ENCODE results near the gene MIP. TPM values are rescaled to one million over a fixed set of nuclear protein-coding genes. Genes with fewer than 3 reads are reported as not detected.

Gene MIP
- polyA plus RNA-seq, 3 donors = not detected

DNA sequence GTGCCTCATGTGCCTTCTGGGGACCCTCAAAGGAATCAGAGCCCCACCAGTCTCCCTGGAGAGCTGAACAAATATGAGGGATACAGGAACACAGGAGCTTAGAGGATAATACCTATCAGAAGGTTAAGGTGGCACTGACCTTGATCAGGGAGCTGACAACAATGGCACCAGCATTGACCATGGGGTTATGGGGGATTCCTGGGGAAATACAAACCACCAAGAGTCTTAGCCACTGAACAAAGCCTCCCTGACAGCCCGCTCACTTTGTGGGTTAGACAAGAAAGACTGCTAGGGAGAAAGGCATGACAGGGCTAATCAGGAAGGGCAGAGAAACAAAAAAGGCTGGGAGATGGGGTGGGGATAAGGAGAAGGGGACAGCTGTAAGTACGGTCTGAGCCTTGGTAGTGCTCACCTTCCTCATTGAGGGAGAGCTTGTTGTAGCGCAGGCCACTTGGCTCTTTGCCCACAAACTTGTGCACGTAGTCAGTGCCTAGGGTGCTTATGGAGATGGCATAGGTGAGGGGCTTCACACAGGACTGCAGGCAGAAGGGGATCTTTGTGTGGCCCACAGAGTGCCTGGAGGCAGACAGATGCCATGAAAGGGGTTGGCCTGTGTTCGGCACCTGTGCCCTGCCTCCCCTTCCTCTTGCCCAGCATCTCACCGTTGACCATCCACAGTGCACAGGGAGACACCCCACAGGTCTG, 23.2 kb upstream of the MIP start:
- H2AFZ ChIP-seq (ENCODE audit: insufficient read depth, low read depth, low read length, poor library complexity, severe bottlenecking) = no peak overlapping the region
- no peaks in the 10 kb centered on the region for H3K36me3 ChIP-seq (replicated peaks in 1 of 2; ENCODE audit: control insufficient read depth in 1 of 2, insufficient read depth in 2 of 2, low read length in 2 of 2)
- H3K9ac ChIP-seq (ENCODE audit: insufficient read depth, low read length, poor library complexity, severe bottlenecking) = no peak overlapping the region
- 90% methylated on average over 3 of the region's 6 CpGs for WGBS (ENCODE audit: insufficient coverage)
- peak overlapping the region in 1 of 7 donors; percentile 58 for H3K27ac Mint-ChIP-seq
- TF ChIP-seq, protein P1, sequence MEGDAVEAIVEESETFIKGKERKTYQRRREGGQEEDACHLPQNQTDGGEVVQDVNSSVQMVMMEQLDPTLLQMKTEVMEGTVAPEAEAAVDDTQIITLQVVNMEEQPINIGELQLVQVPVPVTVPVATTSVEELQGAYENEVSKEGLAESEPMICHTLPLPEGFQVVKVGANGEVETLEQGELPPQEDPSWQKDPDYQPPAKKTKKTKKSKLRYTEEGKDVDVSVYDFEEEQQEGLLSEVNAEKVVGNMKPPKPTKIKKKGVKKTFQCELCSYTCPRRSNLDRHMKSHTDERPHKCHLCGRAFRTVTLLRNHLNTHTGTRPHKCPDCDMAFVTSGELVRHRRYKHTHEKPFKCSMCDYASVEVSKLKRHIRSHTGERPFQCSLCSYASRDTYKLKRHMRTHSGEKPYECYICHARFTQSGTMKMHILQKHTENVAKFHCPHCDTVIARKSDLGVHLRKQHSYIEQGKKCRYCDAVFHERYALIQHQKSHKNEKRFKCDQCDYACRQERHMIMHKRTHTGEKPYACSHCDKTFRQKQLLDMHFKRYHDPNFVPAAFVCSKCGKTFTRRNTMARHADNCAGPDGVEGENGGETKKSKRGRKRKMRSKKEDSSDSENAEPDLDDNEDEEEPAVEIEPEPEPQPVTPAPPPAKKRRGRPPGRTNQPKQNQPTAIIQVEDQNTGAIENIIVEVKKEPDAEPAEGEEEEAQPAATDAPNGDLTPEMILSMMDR (IDR thresholded peaks at IDR 0.05) = no peak
- H3K4me1 Mint-ChIP-seq = peaks cover 7% of the 10 kb centered on the region
- H3K27me3 Mint-ChIP-seq (ENCODE audit: low read depth in 3 of 3) = peaks cover 0 to 1% (median 1%) of the 10 kb centered on the region in 3 donors
- no peaks in the 10 kb centered on the region for H4K20me1 ChIP-seq (ENCODE audit: insufficient read depth, low read length)
- no peaks in the 10 kb centered on the region for H3K9me3 ChIP-seq (replicated peaks in 1 of 2; ENCODE audit: control insufficient read depth in 1 of 2, insufficient read depth in 1 of 2, low read length in 2 of 2)
- H3K4me2 ChIP-seq (replicated peaks; ENCODE audit: extremely low read depth, low read length, poor library complexity, severe bottlenecking) = no peak overlapping the region
- DNase-seq = no peak
- H3K4me3 Mint-ChIP-seq = no peak overlapping the region
- H3K27ac ChIP-seq (ENCODE audit: low read depth in 1 of 2, low read length in 2 of 2) = no peak overlapping the region
- H3K4me1 ChIP-seq (ENCODE audit: control insufficient read depth in 1 of 2, insufficient read depth in 2 of 2, low read length in 2 of 2) = no peaks in the 10 kb centered on the region
- no peaks in the 10 kb centered on the region for H3K79me2 ChIP-seq (ENCODE audit: insufficient read depth, low read length)
- no peak overlapping the region for H3K4me3 ChIP-seq (replicated peaks in 1 of 3; ENCODE audit: low read depth in 2 of 3, low read length in 3 of 3)
- intact Hi-C loops (cut with micrococcal nuclease) = no loop called here
- H3K9me3 Mint-ChIP-seq = peaks cover 0 to 2% (median 0%) of the 10 kb centered on the region in 7 donors
- H3K27me3 ChIP-seq (ENCODE audit: control insufficient read depth in 2 of 2, insufficient read depth in 2 of 2, low read length in 2 of 2) = no peaks in the 10 kb centered on the region
- H3K36me3 Mint-ChIP-seq = peaks cover 4 to 17% of the 10 kb centered on the region in 2 donors

DNA sequence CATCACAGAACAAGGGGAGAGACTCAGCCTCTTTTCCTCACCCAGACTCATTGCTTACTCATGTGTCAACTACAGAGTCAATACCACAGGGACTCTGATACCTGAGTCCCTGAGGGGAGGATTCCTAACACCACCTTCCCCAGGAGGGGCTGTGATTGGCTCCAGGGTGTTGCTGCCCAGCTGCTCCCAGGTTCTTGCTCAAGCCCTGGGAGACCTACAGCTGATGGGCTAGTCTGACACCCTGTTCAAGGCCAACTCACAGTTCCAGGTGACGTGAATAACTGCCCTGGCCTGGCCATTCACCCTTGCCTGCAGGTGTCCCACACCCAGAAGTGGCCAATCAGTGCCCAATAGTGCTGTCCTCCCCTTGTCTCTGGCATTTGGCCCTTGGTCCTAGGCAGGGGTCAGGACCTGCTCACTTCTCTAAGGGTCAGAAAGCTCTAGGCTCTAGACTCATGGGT, 22.5 kb upstream of the MIP start:
- no peaks in the 10 kb centered on the region for H3K4me1 ChIP-seq (ENCODE audit: control insufficient read depth in 1 of 2, insufficient read depth in 2 of 2, low read length in 2 of 2)
- Mint-ChIP-seq H3K27me3 (ENCODE audit: low read depth in 3 of 3) (peaks cover 0 to 1% (median 1%) of the 10 kb centered on the region in 3 donors), H3K36me3 (peaks cover 4 to 18% of the 10 kb centered on the region in 2 donors), H3K9me3 (peaks cover 0 to 2% (median 0%) of the 10 kb centered on the region in 7 donors), H3K4me1 (peaks cover 7% of the 10 kb centered on the region), H3K4me3 (no peak overlapping the region), H3K27ac (peak overlapping the region in 1 of 7 donors; percentile 58)
- DNase-seq = no peak
- H3K9ac ChIP-seq (ENCODE audit: insufficient read depth, low read length, poor library complexity, severe bottlenecking) = no peak overlapping the region
- no peak overlapping the region for H3K4me2 ChIP-seq (replicated peaks; ENCODE audit: extremely low read depth, low read length, poor library complexity, severe bottlenecking)
- H2AFZ ChIP-seq (ENCODE audit: insufficient read depth, low read depth, low read length, poor library complexity, severe bottlenecking) = no peak overlapping the region
- intact Hi-C loops (cut with micrococcal nuclease) = no loop called here
- H3K9me3 ChIP-seq (replicated peaks in 1 of 2; ENCODE audit: control insufficient read depth in 1 of 2, insufficient read depth in 1 of 2, low read length in 2 of 2) = no peaks in the 10 kb centered on the region
- 100% methylated on average over 1 of the region's 1 CpG for WGBS (ENCODE audit: insufficient coverage)
- H3K79me2 ChIP-seq (ENCODE audit: insufficient read depth, low read length) = no peaks in the 10 kb centered on the region
- no peaks in the 10 kb centered on the region for H3K36me3 ChIP-seq (replicated peaks in 1 of 2; ENCODE audit: control insufficient read depth in 1 of 2, insufficient read depth in 2 of 2, low read length in 2 of 2)
- H3K4me3 ChIP-seq (replicated peaks in 1 of 3; ENCODE audit: low read depth in 2 of 3, low read length in 3 of 3) = no peak overlapping the region
- no peaks in the 10 kb centered on the region for H3K27me3 ChIP-seq (ENCODE audit: control insufficient read depth in 2 of 2, insufficient read depth in 2 of 2, low read length in 2 of 2)
- TF ChIP-seq, protein P1 (IDR thresholded peaks at IDR 0.05) = no peak
- no peak overlapping the region for H3K27ac ChIP-seq (ENCODE audit: low read depth in 1 of 2, low read length in 2 of 2)
- no peaks in the 10 kb centered on the region for H4K20me1 ChIP-seq (ENCODE audit: insufficient read depth, low read length)
